Measurements from ENCODE around the gene ATP6V1G2. TPM values are rescaled to one million over a fixed set of nuclear protein-coding genes. Genes with fewer than 3 reads are reported as not detected.
"Not testable (repeated sequence)": the region's sequence is repeated elsewhere in the genome, so short reads cannot be mapped to it uniquely, and the experiment has no call there.

ATP6V1G2 gene
- polyA plus RNA-seq, 3 donors: 5.7 to 7.5 (median 7.3) TPM

DNA sequence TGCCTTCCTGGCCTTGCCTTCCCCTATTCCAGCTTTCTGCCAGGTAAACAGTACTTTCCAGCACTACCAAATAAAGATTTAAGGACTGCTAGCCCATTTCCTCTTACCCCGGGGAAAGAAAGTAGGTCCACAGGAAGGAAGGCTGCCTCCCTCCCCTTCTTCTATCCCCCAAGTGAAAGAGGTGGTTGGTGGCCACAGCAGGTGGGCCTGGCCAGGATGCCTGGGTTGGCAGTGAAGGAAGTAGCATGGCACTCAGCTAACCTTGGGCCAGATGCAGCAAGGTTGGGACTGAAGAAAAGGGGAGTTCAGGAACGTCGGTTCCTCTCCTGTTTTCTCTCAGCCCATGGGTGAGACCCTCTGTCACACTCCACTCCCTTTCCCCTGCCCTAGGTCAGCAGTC, 9.9 kb upstream of the ATP6V1G2 start:
- DNase-seq (ENCODE audit: low read depth in 3 of 3, low spot score in 2 of 3): no peak

DNA sequence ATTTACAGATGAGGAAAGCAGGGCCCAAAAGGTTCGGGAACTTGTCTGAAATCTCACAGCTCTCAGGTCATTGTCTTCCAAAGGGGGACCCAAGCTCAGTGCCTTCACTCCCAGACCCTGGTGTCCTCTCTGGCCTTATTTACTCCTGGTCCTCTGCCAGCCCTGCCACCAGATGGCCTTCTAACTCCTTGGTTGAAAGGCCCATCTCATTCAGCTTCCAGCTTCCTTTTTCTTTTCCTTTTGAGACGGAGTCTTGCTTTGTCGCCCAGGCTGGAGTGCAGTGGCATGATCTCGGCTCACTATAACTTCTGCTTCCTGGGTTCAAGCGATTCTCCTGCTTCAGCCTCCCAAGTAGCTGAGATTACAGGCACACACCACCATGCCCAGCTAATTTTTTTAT, 5.0 kb upstream of the ATP6V1G2 start:
- DNase-seq (ENCODE audit: low read depth in 3 of 3, low spot score in 2 of 3): not testable (repeated sequence)

DNA sequence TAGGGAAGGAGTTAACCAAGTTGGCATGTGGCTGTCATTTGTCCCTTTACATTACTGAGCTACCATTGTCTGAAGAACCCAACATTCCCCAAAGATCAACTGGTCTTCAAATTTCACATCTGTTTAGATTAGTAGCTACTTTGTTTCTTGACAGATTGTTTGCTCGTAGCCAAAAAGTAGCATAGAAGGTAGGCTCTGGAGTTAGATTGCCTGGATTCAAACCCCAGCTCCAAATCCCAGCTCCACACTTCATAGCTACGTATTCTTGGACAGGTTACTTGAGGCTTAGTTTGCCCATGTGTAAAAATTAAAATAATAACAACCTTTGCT, 2.1 kb upstream of the ATP6V1G2 start:
- DNase-seq (ENCODE audit: low read depth in 3 of 3, low spot score in 2 of 3): no peak

DNA sequence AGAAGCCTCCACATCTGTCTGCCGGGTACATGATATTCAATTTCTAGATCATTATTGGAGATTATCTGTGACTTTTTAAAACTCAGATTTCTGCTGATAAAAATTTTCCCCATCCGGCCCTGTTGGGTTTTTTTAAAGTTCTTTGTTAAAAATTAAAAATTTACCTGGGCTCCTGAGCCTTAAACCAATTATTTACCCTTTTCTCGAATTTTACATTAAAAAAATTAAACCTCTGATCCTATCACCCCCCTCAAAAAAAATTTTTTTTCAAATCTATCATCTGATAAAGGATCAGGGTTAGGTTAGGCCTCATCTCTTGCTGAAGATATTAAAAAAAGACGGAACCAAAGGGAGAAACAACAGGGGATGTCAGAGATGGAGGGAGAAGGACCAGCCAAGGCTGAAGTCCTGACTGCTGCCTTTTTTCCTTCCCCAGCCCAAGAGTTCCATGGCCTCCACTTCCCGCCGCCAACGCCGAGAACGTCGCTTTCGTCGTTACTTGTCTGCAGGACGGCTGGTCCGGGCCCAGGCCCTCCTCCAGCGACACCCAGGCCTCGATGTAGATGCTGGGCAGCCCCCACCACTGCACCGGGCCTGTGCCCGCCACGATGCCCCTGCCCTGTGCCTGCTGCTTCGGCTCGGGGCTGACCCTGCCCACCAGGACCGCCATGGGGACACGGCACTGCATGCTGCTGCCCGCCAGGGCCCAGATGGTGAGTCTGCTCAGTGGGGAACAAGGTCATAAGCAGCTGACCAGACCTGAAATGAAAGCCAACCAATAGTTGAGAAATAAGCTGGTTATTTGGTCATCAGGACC, 1.5 kb upstream of the ATP6V1G2 start:
- DNase-seq (ENCODE audit: low read depth in 3 of 3, low spot score in 2 of 3): no peak

DNA sequence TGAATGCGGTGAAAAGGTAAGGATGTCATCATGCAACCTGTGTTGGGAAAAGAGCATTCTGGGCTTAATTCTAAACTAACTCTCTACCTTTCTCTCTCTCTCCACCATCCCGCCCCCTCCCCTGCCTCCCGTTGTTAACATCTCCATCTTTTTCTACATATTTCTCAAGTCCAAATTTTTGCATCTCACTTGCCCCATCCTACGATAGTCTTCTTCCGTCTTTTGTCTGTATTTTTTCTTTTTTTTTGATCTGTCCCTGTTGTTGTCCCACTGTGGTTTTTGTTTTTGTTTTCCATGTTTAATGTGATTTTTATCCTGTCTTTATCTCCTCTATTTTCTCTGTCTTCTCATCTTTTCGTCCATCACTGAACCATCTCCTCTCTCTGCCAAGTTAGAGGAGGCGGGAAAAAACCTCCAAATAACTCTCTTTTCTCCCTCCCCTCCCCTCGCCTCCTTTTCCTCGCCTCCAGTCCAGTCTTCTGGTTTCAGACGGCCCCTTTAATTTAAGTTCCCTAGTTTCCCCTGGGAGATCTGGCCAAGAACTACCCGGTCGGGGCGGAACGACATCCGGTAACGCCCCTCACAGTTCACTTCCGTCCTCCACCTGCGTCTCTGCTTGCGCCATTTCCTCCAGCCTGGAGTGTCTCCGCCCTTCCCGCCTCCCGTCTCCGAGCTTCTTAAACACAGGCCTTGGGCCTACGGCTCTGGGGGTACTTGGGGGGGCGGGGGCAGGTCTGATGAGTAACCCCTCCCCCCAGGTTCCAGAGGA, 734 bp upstream of the ATP6V1G2 start, which contains the start of gene NFKBIL1:
NFKBIL1 (plus strand) TSS at position 651 of the 769 bp plus-strand sequence; CDS start at position 738, 87 bp downstream.
- peak; percentile 92 to 94 (median 93) for DNase-seq (ENCODE audit: low read depth in 3 of 3, low spot score in 2 of 3)

DNA sequence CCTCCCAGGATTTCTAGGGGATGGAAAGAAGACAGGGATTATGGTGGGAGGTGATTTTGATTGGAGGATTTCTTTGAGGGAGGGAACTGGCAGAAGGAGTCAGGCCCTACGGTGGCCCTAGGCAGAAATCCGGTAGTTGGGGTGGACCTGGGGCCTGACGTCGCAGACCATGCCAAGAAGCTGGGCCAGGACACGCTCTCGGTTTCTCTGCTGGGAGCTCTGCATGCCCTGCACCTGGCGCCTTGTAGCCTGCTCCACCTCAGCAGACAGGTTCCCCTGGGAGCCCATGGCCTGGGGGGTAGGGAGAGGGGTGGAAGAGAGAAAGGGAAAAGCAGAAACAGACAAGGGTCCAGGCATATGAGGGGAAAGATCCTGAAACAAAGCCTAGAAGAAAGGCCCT, 1.1 kb downstream of the ATP6V1G2 start:
- no peak for DNase-seq (ENCODE audit: low read depth in 3 of 3, low spot score in 2 of 3)

DNA sequence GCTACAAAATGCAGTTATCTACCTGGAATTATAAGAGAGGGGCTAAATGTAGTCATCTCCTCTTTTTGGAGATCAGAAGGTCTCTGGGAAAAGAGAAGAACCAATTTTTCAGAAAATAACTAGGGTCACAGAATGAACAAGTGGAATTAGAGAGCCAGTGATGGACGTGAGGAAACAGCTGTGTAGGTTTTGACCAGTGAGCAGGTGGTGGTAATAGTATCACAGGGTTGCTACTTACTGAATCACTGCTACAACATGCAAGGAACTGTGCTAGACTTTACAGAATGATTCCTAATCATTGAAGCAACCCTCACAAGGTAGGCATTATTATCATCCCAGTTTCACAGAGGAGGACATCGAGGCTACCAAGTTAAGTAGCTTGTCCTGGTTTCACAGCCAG, 1.7 kb downstream of the ATP6V1G2 start:
- no peak for DNase-seq (ENCODE audit: low read depth in 3 of 3, low spot score in 2 of 3)

DNA sequence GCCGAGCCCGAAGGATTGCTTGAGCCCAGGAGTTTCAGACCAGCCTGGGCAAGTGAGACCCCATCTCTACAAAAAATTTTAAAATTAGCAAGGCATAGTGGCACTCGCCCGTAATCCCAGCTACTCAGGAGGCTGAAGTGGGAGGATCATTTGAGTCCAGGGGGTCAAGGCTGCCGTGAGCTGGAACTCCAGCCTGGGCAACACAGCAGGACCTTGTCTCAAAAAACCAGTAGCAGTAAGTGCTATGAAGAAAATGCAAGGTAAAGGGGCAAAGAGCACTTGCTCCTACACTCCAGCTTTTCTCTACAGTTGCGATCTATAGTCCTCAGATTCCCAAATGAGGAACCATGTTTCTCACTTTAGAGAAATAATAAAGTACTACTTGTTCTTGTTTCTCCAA, 2.8 kb downstream of the ATP6V1G2 start:
- DNase-seq (ENCODE audit: low read depth in 3 of 3, low spot score in 2 of 3): no peak

DNA sequence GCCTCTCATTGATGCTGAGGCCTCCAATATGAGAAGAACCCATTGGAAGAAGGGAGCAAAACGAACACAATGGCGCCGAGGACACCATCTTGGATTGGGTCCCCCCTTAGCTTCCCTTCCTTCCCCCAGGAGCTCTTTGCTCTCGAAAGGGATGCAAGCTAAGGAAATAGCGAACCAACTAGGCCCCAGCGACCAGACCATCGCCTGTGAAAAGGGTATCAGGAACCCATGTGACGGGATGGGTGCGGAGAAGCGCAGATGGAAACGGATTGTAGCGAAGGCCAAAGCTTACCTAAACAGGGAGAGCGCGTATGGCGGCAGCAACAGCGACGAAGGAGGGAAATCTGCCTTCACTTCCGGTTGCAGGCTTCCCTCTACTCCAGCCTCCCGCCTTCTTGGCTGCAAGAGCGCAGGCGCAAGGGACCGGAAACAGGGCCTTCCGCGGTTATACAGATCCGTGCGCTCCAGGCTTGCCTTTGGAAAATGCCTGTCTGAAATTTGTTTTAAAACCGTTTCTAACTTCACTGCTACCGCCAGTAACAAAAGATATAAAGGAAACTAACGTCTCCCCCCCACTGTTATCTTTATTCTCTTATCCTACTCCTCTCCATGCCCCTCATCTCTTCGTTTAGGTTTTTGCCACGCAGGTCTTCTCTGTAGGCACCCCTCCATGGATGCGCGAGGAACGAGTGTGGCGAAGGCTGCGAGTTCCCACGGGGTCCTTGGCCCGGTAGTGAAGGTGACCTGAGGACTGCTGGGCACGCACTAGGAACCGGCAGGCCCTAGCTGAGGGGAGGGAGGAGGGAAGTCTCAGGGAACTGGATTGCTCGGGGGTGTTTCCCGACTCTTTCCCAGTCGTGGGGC, 4.5 kb downstream of the ATP6V1G2 start, which contains the start of gene DDX39B:
DDX39B (minus strand) TSS at position 346 of the 864 bp plus-strand sequence. CDS start 1,471 bp downstream, outside the sequence.
- peak; percentile 95 to 99 (median 97) for DNase-seq (ENCODE audit: low read depth in 3 of 3, low spot score in 2 of 3)

DNA sequence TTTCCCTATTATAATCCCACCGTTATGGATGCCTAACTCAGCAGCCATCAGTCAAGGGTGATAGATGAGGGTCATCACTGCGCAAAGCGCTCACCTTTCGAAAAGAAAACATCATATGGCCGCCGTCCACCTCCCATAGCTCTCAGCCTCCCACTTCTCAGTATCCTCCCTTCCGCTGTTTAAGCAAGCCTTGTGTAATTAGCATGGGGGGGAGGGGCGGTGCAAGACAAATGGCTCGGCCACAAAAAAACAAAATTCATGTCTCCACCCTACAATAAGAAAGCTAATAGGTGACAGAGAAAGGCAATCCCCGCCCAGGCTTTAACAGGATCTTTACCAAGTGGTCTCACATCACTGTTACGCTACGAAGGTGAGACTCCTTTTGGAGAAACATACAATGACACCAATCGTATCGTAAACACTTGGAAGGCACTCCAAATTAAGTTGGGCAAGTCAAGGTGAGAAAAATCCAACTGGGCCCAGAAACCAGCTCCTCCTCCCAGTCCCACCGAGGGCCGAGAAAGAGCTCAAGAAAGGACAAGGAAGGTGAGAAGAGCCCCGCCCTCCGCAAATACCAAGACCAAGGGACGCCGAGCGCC, 5.2 kb downstream of the ATP6V1G2 start:
- peak in 1 of 3 donors; percentile 29 for DNase-seq (ENCODE audit: low read depth in 3 of 3, low spot score in 2 of 3)

DNA sequence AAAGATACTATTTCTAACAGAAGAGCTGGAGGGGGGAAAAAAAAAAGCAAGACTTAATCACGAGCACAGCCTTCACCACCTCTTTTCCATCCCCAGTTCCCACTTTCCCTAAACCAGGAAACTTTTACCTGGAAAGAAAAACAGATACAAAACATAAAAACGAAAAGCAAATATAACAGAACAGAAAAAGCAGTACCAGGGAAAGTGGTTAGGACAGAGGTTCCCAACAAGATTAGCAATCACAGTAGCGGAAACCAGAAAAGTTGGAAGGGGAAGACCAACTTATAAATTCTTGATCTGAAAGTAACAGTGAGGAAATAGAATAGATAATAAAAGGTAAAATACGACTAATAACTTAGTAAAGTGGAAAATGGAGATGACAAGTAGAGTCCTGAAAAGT, 5.8 kb downstream of the ATP6V1G2 start:
- DNase-seq (ENCODE audit: low read depth in 3 of 3, low spot score in 2 of 3): no peak

DNA sequence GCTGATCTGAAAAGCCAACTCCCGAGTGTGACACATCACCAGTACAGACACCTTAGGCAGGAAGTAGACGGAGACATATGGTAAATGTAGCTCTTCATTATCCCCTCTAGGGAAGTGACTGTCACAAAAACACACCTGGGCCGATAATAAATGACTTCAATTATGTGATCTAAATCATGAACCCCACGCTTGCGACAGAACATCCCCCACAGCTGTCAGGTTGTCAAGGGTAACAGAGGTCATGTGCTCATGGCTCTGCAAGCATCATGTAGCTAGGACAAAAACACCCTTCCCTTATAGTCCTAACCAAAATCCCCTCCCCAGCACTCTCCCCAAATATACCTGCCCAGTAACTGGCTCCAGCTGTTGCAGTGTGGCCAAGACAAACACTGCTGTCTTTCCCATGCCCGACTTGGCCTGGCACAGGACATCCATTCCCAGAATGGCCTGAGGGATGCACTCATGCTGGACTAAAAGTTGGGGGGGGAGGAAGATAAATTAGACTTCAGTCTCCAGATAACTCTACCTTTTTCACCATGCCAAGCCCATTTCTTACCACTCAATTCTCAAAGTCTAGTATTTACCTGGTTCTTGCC, 7.5 kb downstream of the ATP6V1G2 start:
- no peak for DNase-seq (ENCODE audit: low read depth in 3 of 3, low spot score in 2 of 3)

DNA sequence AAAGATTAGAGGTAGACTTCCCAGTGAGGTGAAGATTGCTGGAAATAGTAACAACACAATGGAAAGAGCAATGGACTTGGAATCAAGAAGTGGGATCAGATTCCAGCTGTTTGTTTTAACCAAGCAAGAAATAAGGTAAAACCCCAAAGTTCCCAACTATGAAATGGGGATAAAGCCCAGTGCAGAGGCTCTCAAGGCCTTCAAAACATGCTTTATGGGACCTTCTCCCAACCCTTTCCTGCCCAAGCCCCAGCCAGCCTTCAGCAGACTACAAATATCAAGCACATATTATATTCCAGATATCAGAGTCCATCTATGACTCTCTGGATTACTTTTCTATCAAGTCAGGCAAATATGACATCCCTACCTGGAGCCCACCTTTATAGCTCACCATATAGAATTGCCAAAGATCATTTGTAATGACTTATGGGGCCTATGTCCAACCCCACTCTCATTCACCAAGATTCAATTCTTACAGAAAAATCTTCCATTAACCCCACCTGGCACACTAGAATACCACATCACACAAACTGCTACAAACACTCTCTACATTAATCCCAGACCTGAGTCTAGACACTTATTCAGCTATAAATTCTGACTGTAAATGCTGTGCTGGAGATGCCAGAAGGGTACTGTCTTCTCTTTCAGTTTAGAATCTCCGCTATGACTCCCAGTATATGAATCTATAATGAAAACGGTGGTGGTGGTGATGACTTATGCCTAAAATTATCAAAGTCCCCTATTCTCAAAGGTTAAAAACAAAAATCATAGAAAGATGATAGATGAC, 10.7 kb downstream of the ATP6V1G2 start:
- DNase-seq (ENCODE audit: low read depth in 3 of 3, low spot score in 2 of 3): no peak

DNA sequence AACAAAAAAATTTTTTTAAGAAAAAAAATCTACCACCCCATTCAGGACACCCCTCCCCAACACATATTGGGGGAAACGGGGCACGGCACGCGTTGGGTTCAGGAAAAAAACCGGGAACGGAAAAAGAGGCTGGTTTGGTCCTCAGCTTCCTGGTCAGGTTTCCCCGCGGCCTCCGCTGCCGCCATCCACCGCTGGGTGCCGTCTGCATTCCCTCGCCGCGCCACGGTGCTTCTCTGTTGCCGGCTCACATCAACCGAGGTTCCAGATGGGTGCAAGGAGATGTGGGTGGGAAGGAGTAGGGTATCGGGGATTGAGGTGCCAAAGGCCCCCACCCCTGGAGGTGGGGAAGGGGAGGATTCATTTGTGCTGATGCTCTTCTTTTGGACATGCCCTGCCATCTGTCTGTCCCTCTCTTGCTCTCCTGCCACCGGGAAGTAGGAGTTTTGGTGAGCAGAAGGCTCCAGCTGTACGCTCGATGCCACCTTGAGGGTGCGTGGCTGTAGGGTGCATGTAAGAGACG, 11.8 kb downstream of the ATP6V1G2 start:
- no peak for DNase-seq (ENCODE audit: low read depth in 3 of 3, low spot score in 2 of 3)

DNA sequence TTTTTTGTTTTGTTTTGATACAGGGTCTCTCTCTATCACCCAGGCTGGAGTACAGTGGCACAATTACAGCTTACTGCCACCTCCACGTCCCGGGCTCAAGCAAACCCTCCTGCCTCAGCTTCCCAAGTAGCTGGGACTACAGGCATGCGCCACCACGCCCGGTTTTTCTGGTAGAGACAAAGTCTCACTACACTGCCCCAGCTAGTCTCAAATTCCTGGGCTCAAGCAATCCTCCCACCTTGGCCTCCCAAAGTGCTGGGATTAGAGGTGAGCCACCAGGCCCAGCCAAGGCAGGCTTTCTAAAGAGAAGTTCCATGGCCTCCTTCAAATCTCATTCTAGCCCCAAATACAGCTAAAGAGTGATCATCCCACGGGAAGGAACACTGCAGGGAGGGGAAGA, 12.4 kb downstream of the ATP6V1G2 start:
- no peak for DNase-seq (ENCODE audit: low read depth in 3 of 3, low spot score in 2 of 3)

DNA sequence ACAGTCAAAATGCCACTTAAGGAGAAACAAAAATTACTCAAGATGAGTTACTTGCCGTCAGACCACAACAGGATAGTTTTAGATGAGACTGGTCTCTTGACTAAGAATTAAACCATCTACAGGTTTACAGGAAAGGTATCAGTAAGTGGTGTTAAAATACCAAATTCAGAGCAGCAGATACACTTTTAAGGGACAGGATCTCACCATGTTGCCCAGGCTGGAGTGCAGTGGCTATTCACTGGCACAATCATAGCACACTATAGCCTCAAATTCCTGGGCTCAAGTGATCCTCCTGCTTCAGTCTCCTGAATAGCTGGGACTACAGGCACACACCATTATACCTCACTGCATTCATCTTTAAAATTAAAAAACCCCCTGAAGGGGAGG, 13.0 kb downstream of the ATP6V1G2 start:
- DNase-seq (ENCODE audit: low read depth in 3 of 3, low spot score in 2 of 3): no peak

DNA sequence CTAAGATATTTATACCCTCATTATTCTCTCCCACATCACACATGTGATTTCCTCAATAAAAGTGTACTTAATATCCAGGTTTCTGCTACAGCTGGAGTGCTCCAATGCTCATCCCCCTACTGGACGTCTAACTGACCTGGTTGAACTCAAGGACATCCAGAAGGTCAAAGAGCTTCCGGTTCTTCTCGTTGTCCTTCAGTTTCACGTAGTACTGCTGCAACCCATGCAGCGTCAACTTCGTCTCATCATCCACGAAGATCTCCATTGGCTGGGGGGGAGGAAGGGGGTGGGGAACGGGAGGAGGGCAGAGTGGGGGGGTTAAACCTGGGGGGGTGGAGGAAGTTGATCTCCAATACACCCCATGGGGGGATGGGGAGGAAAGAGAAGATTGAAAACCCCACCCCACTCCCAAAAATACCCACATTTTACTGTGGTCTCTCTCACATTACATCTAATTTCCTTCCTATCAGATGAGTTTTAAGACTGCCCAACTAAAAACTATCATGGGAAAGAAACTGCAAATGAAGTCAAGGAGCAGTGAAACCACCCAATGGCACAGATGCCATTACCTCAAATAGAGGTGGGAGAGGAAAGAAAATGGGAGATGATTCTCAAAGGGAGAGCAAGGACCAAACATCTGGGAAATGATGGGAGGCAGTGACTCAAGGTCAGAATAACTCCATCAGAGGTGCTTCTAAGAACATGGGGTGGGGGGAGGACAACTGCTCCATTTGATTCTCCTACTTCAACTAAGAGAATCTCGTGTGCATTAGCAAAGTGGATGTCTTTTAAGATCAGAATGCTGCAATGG, 13.6 kb downstream of the ATP6V1G2 start:
- DNase-seq (ENCODE audit: low read depth in 3 of 3, low spot score in 2 of 3): no peak
